ENCODE data around the gene ELL3.
"Not testable (repeated sequence)": the region's sequence is repeated elsewhere in the genome, so short reads cannot be mapped to it uniquely, and the experiment has no call there.

ELL3 gene

DNA sequence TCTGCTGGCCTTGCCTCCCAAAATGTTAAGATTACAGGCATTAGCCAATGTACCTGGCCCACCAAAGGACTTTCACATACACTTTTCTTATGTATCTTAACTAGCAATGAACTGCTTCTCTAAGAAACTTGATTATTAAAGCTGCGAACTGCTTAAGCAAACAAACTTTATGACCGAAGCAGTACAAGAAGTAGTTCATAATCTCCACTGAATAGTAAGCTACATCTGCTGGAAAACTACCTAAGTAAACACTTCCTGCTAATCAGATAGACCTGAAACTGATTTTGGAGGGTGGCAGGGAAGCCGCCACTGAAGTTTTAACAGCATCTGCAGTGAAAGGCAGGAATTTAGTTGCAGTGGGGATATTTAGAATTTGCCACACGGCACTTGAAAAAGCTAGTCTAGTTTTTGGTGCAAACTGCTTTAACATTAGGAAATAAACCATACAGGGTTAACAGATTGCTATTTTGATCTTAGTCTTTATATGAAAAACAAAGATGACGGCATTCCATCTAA, 31.7 kb upstream of the ELL3 start:
- H3K9me3 ChIP-seq (replicated peaks in 1 of 11) = no peaks in the 10 kb centered on the region
- H3K36me3 ChIP-seq = peaks cover 92 to 100% (median 99%) of the 10 kb centered on the region in 11 experiments
- peaks cover 0 to 23% (median 4%) of the 10 kb centered on the region in 10 experiments; a peak in 9 of 20 replicates for H3K4me1 ChIP-seq
- H3K9ac ChIP-seq = no peak overlapping the region
- no peak for TF ChIP-seq Cebpa-rat (IDR thresholded peaks at IDR 0.05)
- no peaks in the 10 kb centered on the region for H3K27me3 ChIP-seq
- H3K27ac ChIP-seq = peak overlapping the region in 1 of 11 experiments; percentile 10; a peak in 2 of 22 replicates
- H3K4me3 ChIP-seq = no peak overlapping the region
- peaks cover 0 to 12% (median 0%) of the 10 kb centered on the region in 11 experiments; a peak in 5 of 22 replicates for H4K20me1 ChIP-seq
- H3K4me2 ChIP-seq = peak overlapping the region in 3 of 11 experiments; percentile 6 to 71 (median 58); a peak in 5 of 22 replicates

GRCh38 chr15:43802676-43803075, 25.9 kb upstream of the ELL3 start:
- H3K4me2 ChIP-seq; H3K4me3 ChIP-seq; H3K9me3 ChIP-seq (replicated peaks in 1 of 11); H3K27me3 ChIP-seq; H3K9ac ChIP-seq; H3K27ac ChIP-seq: not testable (repeated sequence)
- Histone ChIP-seq H3K4me1 (peaks cover 20 to 37% (median 31%) of the 10 kb centered on the region in 10 experiments), H3K36me3 (peaks cover 79 to 92% (median 87%) of the 10 kb centered on the region in 11 experiments), H4K20me1 (peaks cover 0 to 14% (median 0%) of the 10 kb centered on the region in 11 experiments; a peak in 8 of 22 replicates)

DNA sequence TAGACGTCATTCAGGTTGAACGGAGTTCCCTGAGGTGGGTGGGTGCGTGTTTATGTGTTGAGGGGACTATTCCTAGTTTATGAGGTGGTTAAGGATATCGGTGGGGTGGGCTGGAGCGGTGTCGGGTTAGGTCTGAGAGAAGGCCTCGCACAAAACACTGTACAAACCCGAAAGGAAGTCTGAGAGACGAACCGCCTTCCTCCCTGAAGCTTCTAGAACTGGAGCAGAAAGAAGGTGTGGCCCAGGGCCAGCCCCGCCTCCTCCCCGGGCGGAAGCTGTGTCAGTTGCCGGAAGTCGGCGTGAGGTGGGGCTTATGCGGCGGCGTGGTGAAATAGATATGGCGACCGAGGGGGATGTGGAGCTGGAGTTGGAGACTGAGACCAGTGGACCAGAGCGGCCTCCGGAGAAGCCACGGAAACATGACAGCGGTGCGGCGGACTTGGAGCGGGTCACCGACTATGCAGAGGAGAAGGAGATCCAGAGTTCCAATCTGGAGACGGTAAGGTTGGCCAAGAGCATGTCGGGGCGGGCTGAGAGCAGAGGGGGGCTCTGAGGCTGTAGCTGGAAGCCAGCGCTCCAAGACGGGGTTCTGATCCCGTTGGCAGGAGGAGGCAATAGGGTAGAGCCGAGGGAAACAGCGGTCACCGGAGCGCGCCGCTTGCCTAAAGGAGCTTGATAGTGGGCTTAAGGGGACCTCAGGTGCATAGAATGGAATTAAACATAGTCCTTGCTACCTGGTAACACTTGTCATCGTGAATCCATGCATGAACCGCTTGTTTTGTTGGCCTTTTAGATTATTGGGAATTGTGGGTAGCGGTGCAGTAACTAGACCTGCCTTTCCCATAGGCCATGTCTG, 23.7 kb upstream of the ELL3 start, which contains the start of gene HYPK:
TSS of gene HYPK (plus strand) at position 314 of the 856 bp plus-strand sequence. CDS start at position 338, 24 bp downstream.
- H3K27ac ChIP-seq = peak within 1 kb of the TSS; percentile 54 to 88 (median 83)
- peaks cover 74 to 92% (median 85%) of the 10 kb centered on the region in 11 experiments for H3K36me3 ChIP-seq
- peak within 1 kb of the TSS; percentile 82 to 98 (median 90) for H3K4me2 ChIP-seq
- H3K4me3 ChIP-seq = peak within 1 kb of the TSS; percentile 80 to 98 (median 90)
- peaks cover 0 to 6% (median 0%) of the 10 kb centered on the region in 11 experiments; a peak in 1 of 22 replicates for H3K9me3 ChIP-seq (replicated peaks in 1 of 11)
- no peak for TF ChIP-seq Cebpa-rat (IDR thresholded peaks at IDR 0.05)
- peaks cover 0 to 34% (median 18%) of the 10 kb centered on the region in 11 experiments; a peak in 16 of 22 replicates for H4K20me1 ChIP-seq
- no peaks in the 10 kb centered on the region for H3K27me3 ChIP-seq
- peak within 1 kb of the TSS; percentile 77 to 92 (median 87) for H3K9ac ChIP-seq
- H3K4me1 ChIP-seq = peaks cover 20 to 57% (median 34%) of the 10 kb centered on the region in 10 experiments

- Histone ChIP-seq H3K4me2 (peak within 1 kb of the TSS; percentile 82 to 98 (median 90)), H3K9me3 (replicated peaks in 1 of 11) (peaks cover 0 to 6% (median 0%) of the 10 kb centered on the region in 11 experiments; a peak in 1 of 22 replicates), H3K9ac (peak within 1 kb of the TSS; percentile 77 to 92 (median 87)), H3K36me3 (peaks cover 74 to 92% (median 85%) of the 10 kb centered on the region in 11 experiments), H3K27ac (peak within 1 kb of the TSS; percentile 54 to 88 (median 83)), H3K4me3 (peak within 1 kb of the TSS; percentile 80 to 98 (median 90)), H3K27me3 (no peaks in the 10 kb centered on the region), H3K4me1 (peaks cover 20 to 63% (median 40%) of the 10 kb centered on the region in 10 experiments), H4K20me1 (peaks cover 0 to 40% (median 24%) of the 10 kb centered on the region in 11 experiments; a peak in 19 of 22 replicates)
- TF ChIP-seq Cebpa-rat (IDR thresholded peaks at IDR 0.05) = no peak
Measured at GRCh38 chr15:43799945-43800285, 23.1 kb upstream of the ELL3 start, which contains the start of gene SERINC4. TSS of gene SERINC4 (minus strand) at chr15:43800220. CDS start at chr15:43799986, 234 bp downstream.

DNA sequence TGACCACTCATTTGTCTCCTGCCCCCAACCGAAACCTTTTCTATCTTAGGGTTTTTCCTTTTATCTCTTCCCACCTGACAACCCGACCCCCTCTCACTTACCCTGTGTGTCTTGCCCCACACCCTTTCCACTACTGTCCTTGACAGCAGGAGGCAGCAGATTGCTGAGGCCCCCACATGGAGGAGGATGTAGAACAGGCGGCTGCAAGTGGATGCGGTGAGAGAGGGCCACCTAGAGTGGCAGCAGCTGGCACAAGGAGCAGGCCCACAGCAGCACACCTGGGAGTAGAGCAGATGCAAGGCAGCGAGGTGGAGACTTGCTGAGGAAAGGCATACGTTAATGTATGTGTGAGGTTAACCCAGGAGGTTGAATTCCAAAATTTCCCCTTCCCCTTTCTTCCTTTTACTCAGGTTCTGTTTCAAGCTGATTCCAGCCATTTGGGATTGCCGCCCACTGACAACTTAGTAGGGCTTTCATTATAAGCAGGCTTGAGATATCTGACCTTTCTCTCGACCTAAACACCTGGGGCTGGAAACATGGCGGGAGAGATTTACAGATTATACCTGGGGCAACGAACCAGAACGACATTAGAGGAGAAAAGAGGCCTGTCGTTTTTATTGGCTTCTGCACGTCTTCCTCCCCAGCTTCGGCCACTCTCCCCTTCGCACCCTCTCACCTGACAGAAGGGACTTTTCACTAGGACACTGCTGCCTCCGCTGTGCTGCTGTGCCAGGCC, 22.6 kb upstream of the ELL3 start:
- Histone ChIP-seq H3K4me3 (0 out of 20 replicates have a peak overlapping the region, but pooled peaks of 1 of the 10 experiments have one; percentile 81), H4K20me1 (peaks cover 3 to 45% (median 29%) of the 10 kb centered on the region in 11 experiments; a peak in 20 of 22 replicates), H3K27me3 (no peaks in the 10 kb centered on the region), H3K27ac (peak overlapping the region; percentile 40 to 88 (median 83); a peak in 20 of 22 replicates), H3K36me3 (peaks cover 74 to 92% (median 85%) of the 10 kb centered on the region in 11 experiments), H3K4me2 (peak overlapping the region; percentile 46 to 95 (median 88); a peak in 19 of 22 replicates), H3K4me1 (peaks cover 23 to 68% (median 45%) of the 10 kb centered on the region in 10 experiments), H3K9me3 (replicated peaks in 1 of 11) (peaks cover 0 to 6% (median 0%) of the 10 kb centered on the region in 11 experiments; a peak in 1 of 22 replicates), H3K9ac (peak overlapping the region in 3 of 11 experiments; percentile 91 to 92 (median 92); a peak in 2 of 22 replicates)
- no peak for TF ChIP-seq Cebpa-rat (IDR thresholded peaks at IDR 0.05)

DNA sequence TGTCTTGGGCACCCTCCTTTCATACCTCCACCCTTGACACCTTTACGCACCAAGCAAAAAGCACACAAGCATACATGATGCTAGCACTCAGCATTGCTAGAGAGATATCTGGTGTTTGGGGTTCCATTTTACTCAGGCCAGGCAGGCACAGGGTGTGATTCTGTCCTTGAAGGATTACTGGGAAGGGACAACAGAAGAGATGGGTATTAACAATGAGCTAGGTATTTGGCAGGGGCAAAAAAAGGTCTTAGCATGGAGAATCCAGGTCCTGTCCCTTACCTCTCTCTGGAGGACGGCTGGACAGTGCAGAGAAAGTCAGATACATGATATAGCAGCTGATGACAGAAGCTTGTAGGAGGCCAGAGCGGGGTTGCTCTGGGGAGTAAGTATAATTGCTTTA, 19.8 kb upstream of the ELL3 start:
- Histone ChIP-seq H3K4me1 (peaks cover 35 to 77% (median 56%) of the 10 kb centered on the region in 10 experiments), H3K27me3 (no peaks in the 10 kb centered on the region), H3K9me3 (replicated peaks in 1 of 11) (peaks cover 0 to 6% (median 0%) of the 10 kb centered on the region in 11 experiments; a peak in 1 of 22 replicates), H4K20me1 (peaks cover 23 to 59% (median 46%) of the 10 kb centered on the region in 11 experiments; a peak in 21 of 22 replicates), H3K36me3 (peaks cover 58 to 77% (median 72%) of the 10 kb centered on the region in 11 experiments), H3K9ac (no peak overlapping the region), H3K4me2 (peak overlapping the region in 2 of 11 experiments; percentile 16 to 20; a peak in 2 of 22 replicates), H3K4me3 (no peak overlapping the region), H3K27ac (no peak overlapping the region)
- TF ChIP-seq Cebpa-rat (IDR thresholded peaks at IDR 0.05) = no peak

DNA sequence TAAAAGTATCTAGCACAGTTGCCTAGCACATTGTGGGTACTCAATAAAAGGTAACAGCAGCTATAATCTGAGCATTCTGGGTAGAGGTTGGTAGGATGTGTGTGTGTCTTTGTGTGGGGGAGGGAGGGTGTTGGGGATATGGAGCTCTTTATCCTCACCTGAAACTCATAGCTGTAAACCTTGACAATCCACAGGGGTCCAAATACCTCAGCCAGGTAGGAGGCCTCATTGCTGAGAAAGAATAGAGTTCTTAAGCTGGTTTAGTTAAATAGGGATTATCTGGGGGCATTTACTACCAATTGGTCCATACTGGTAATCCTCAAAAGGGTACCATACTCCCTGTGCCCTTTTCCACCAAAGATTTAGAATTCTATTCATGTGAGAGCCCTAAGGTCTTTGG, 19.2 kb upstream of the ELL3 start:
- Histone ChIP-seq H3K9ac (no peak overlapping the region), H3K4me1 (peaks cover 35 to 76% (median 55%) of the 10 kb centered on the region in 10 experiments), H3K4me3 (no peak overlapping the region), H3K27me3 (no peaks in the 10 kb centered on the region), H3K36me3 (peaks cover 57 to 72% (median 70%) of the 10 kb centered on the region in 11 experiments), H3K4me2 (peak overlapping the region in 1 of 11 experiments; percentile 97; a peak in 2 of 22 replicates), H3K27ac (no peak overlapping the region), H3K9me3 (replicated peaks in 1 of 11) (peaks cover 0 to 6% (median 0%) of the 10 kb centered on the region in 11 experiments; a peak in 1 of 22 replicates), H4K20me1 (peaks cover 23 to 59% (median 46%) of the 10 kb centered on the region in 11 experiments; a peak in 21 of 22 replicates)
- TF ChIP-seq Cebpa-rat (IDR thresholded peaks at IDR 0.05) = no peak

GRCh38 chr15:43795197-43795596, 18.4 kb upstream of the ELL3 start:
- H3K4me1 ChIP-seq = peaks cover 35 to 75% (median 53%) of the 10 kb centered on the region in 10 experiments
- H4K20me1 ChIP-seq = peaks cover 23 to 59% (median 46%) of the 10 kb centered on the region in 11 experiments; a peak in 21 of 22 replicates
- no peak overlapping the region; a peak in 1 of 20 replicates for H3K4me3 ChIP-seq
- H3K27me3 ChIP-seq = no peaks in the 10 kb centered on the region
- H3K9me3 ChIP-seq (replicated peaks in 1 of 11) = peaks cover 0 to 6% (median 0%) of the 10 kb centered on the region in 11 experiments; a peak in 1 of 22 replicates
- peak overlapping the region in 7 of 11 experiments; percentile 78 to 98 (median 94); a peak in 10 of 22 replicates for H3K4me2 ChIP-seq
- H3K36me3 ChIP-seq = peaks cover 57 to 71% (median 70%) of the 10 kb centered on the region in 11 experiments
- TF ChIP-seq Cebpa-rat (IDR thresholded peaks at IDR 0.05) = no peak
- H3K27ac ChIP-seq = peak overlapping the region in 2 of 11 experiments; percentile 97 to 98; a peak in 2 of 22 replicates
- 0 out of 22 replicates have a peak overlapping the region, but pooled peaks of 1 of the 11 experiments have one; percentile 5 for H3K9ac ChIP-seq

All from BLaER1 treated with 17β-estradiol and CSF1 and Interleukin-3, amounts not matched to agents 10 nM and 100 nM (cell line).